IMR-90 (cell line): ENCODE results near the gene FXYD6. TPM values are rescaled to one million over a fixed set of nuclear protein-coding genes. Genes with fewer than 3 reads are reported as not detected.

Experiments
- ATAC-seq: fragments of 200-7000 bp; cut with Tn5 transposase; 2 replicates; pipeline ENCODE4 v1.9.1; 2020; ENCODE audit warnings: low read depth, mild to moderate bottlenecking, moderate library complexity
- BruUV-seq: library from RNA; stranded (reverse); fragments of 400-500 nt; replicated peaks from 2 replicates; lab custom pipeline; 2021; lab: Mats Ljungman, UMichigan
- CTCF ChIA-PET: fragments of 300-600 bp; formaldehyde crosslinking; extraction: SDS; loops from one replicate; lab custom pipeline; 2021; ENCODE audit warnings: antibody characterized with exemption; lab: Yijun Ruan, JAX
- POLR2A ChIA-PET: fragments of 300-600 bp; sonication (Branson Sonifier 250); formaldehyde crosslinking; loops from one replicate; lab custom pipeline; 2022; ENCODE audit warnings: antibody characterized with exemption; ENCODE audit not compliant: unreplicated experiment; lab: Charles Lee
- DNase-seq: peaks from one replicate; pipeline ENCODE4 v3.0.0; 2013
- H2AFZ ChIP-seq: replicated peaks from 2 replicates; pipeline ENCODE3; 2013; ENCODE audit warnings: low read length, mild to moderate bottlenecking; ENCODE audit not compliant: poor library complexity
- H2AK5ac ChIP-seq: 2 replicates; pipeline ENCODE4 v1.6.1; 2013; ENCODE audit warnings: low read depth, low read length, inconsistent platforms
- H2AK9ac ChIP-seq: replicated peaks from 2 replicates; pipeline ENCODE3; 2013; ENCODE audit warnings: mild to moderate bottlenecking, low read depth, low read length, moderate library complexity; ENCODE audit not compliant: poor library complexity
- H2BK120ac ChIP-seq: 2 replicates; pipeline ENCODE4 v1.6.1; 2013; ENCODE audit warnings: low read depth, low read length, inconsistent platforms
- H2BK15ac ChIP-seq: 3 replicates; pipeline ENCODE4 v1.6.1; 2013; ENCODE audit warnings: low read depth, low read length, inconsistent platforms
- H2BK20ac ChIP-seq: 2 replicates; pipeline ENCODE4 v1.6.1; 2013; ENCODE audit warnings: low read depth, mild to moderate bottlenecking, inconsistent platforms, low read length, moderate library complexity
- H2BK5ac ChIP-seq: 2 replicates; pipeline ENCODE4 v1.6.1; 2013; ENCODE audit warnings: mild to moderate bottlenecking, low read depth, low read length, inconsistent platforms; ENCODE audit not compliant: poor library complexity, severe bottlenecking
- H3K14ac ChIP-seq: replicated peaks from 2 replicates; pipeline ENCODE4 v1.6.1; 2013; ENCODE audit warnings: low read depth, low read length, inconsistent platforms
- H3K18ac ChIP-seq: 2 replicates; pipeline ENCODE4 v1.6.1; 2013; ENCODE audit warnings: low read depth, low read length, control low read depth
- H3K23ac ChIP-seq: 2 replicates; pipeline ENCODE4 v1.6.1; 2013; ENCODE audit warnings: low read depth, low read length, inconsistent platforms
- H3K27ac ChIP-seq: 2 replicates; pipeline ENCODE4 v1.5.1; 2013; ENCODE audit warnings: mild to moderate bottlenecking, control low read depth, low read length; ENCODE audit not compliant: insufficient read depth
- H3K27me3 ChIP-seq: 2 replicates; pipeline ENCODE4 v1.6.1; 2013; ENCODE audit warnings: low read length; ENCODE audit not compliant: control insufficient read depth, insufficient read depth
- H3K36me3 ChIP-seq: 2 replicates; pipeline ENCODE4 v1.6.1; 2013; ENCODE audit warnings: low read length, mixed read lengths; ENCODE audit not compliant: control insufficient read depth, insufficient read depth
- H3K4ac ChIP-seq: 2 replicates; pipeline ENCODE4 v1.6.1; 2013; ENCODE audit warnings: low read depth, low read length, inconsistent platforms
- H3K4me1 ChIP-seq: 2 replicates; pipeline ENCODE4 v1.6.1; 2013; ENCODE audit warnings: low read length, mixed read lengths; ENCODE audit not compliant: control insufficient read depth, insufficient read depth
- H3K4me2 ChIP-seq: 2 replicates; pipeline ENCODE4 v1.6.1; 2013; ENCODE audit warnings: low read depth, mild to moderate bottlenecking, control low read depth, low read length, moderate library complexity
- H3K4me3 ChIP-seq: 2 replicates; pipeline ENCODE4 v1.5.1; 2013; ENCODE audit warnings: low read depth, mild to moderate bottlenecking, control low read depth, low read length, moderate library complexity; ENCODE audit not compliant: insufficient read depth
- H3K56ac ChIP-seq: 2 replicates; pipeline ENCODE4 v1.6.1; 2013; ENCODE audit warnings: low read length, inconsistent platforms; ENCODE audit not compliant: insufficient read depth; ENCODE audit errors: extremely low read depth
- H3K79me1 ChIP-seq, 2 experiments: 2 replicates each; pipeline ENCODE4 v1.6.1; 2013; ENCODE audit warnings: low read length in 2 of 2, inconsistent platforms in 1 of 2, low read depth in 1 of 2
- H3K9ac ChIP-seq: 2 replicates; pipeline ENCODE4 v1.6.1; 2013; ENCODE audit warnings: low read depth, low read length, control low read depth
- H3K9me1 ChIP-seq: 2 replicates; pipeline ENCODE4 v1.6.1; 2013; ENCODE audit warnings: low read length, inconsistent platforms; ENCODE audit not compliant: insufficient read depth
- H3K9me3 ChIP-seq: 2 replicates; pipeline ENCODE4 v1.6.1; 2013; ENCODE audit warnings: low read length; ENCODE audit not compliant: control insufficient read depth, insufficient read depth
- H4K20me1 ChIP-seq: 2 replicates; pipeline ENCODE4 v1.6.1; 2013; ENCODE audit warnings: low read length, inconsistent platforms; ENCODE audit not compliant: insufficient read depth
- H4K5ac ChIP-seq: 2 replicates; pipeline ENCODE4 v1.6.1; 2013; ENCODE audit warnings: mild to moderate bottlenecking, low read depth, low read length, control low read depth
- H4K8ac ChIP-seq, 2 experiments: 2 replicates each; pipeline ENCODE4 v1.6.1; 2013; ENCODE audit warnings: low read depth in 2 of 2, low read length in 2 of 2, control low read depth in 1 of 2, inconsistent platforms in 1 of 2
- H4K91ac ChIP-seq: 2 replicates; pipeline ENCODE4 v1.6.1; 2013; ENCODE audit warnings: low read depth, low read length, inconsistent platforms; ENCODE audit not compliant: insufficient read depth
- MXI1 ChIP-seq: IDR thresholded peaks from 2 replicates; pipeline ENCODE4 v1.6.1; 2012; ENCODE audit warnings: low read depth, mild to moderate bottlenecking, low read length, moderate library complexity, borderline replicate concordance
- whole genome bisulfite sequencing, 2 experiments: methylation state at CpG; one replicate each; pipeline versions ENCODE4 v1.1.5 to v1.1.7; 2013; ENCODE audit warnings: missing lambda C conversion rate in 2 of 2; ENCODE audit not compliant: insufficient read length in 1 of 2; ENCODE audit errors: extremely low coverage in 2 of 2; 5-methylcytosine and 5-hydroxymethylcytosine counted together
- dilution Hi-C: fragments of 300-500 bp; cut with HindIII; formaldehyde crosslinking; loops from one replicate; pipeline ENCODE4 v1.14.3; 2018; ENCODE audit warnings: low sequenced_read_pairs; ENCODE audit not compliant: unreplicated experiment
- in situ Hi-C: fragments of 300-500 bp; cut with MboI; formaldehyde crosslinking; loops from 3 replicates; pipeline ENCODE4 v1.14.3; 2019; ENCODE audit warnings: low sequenced_read_pairs, inconsistent platforms, mixed read lengths
- intact Hi-C: fragments of 100-400 bp; cut with micrococcal nuclease; formaldehyde crosslinking; loops from 2 replicates; pipeline ENCODE4 v1.10.0; 2022
- polyA plus RNA-seq, 3 experiments: library from polyadenylated mRNA; depleted of rRNA; stranded (reverse); fragments of >200 nt; gene quantifications; 2 replicates each; pipeline ENCODE4 v1.2.3, GENCODE V29; 2012; ENCODE audit warnings: low replicate concordance in 1 of 3
- total RNA-seq: library from RNA; depleted of rRNA; stranded (reverse); fragments of >200 nt; gene quantifications from 2 replicates; pipeline ENCODE4 v1.2.3, GENCODE V29; 2012
- TF ChIP-seq, protein P1 (sequence below): conservative IDR thresholded peaks from 2 replicates; pipeline ENCODE4 v1.5.1; 2012; ENCODE audit warnings: mild to moderate bottlenecking, low read depth, low read length, improper control_type of control experiment

The FXYD6 gene
- total and polyA plus RNA-seq, 2 of the 4 experiments (the other 2 are of a cell fraction), result 0.32 TPM; not detected in 1

DNA sequence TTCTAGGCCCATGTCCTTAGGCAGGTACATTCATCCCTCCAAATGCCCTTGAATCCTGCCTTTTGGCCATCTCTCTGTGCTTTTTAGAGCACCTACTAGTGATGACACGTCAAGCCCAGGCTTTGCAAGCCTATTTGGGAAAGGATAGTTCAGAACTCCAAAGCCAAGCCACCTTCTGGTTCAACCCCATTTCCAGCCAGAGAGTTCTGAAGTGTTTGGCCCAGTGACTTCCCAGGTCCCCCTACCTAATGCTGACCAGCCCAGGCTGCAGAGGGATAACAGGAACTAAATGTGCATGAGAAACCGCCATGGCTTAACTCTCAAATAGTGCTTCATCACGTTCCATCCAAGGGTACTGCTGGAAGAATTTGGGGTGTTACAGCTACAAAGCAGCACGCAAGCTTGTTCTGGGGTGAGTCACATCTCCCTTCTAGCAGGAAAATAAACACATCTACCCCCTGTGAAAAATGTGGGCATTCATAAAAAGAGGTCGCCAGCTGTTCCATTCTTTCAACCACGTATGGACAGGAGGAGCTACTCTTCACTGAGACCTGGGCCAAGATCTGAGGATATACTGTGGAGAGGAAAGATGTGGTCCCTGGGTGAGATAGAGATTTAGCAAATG lies 2.0 kb upstream of the FXYD6 start:
- H4K20me1 ChIP-seq, result no peaks in the 10 kb centered on the region
- H2BK20ac ChIP-seq, result no peak overlapping the region
- H3K9me1 ChIP-seq, result no peaks in the 10 kb centered on the region
- intact Hi-C loops (no loop called here), in situ Hi-C loops (no loop called here), dilution Hi-C loops (no loop called here)
- H3K4me2 ChIP-seq, result no peak overlapping the region
- POLR2A ChIA-PET, result no interaction called here
- no peak overlapping the region for H2BK5ac ChIP-seq
- H3K14ac ChIP-seq, result no peak overlapping the region
- no peak for ATAC-seq
- no peak overlapping the region for H2AK9ac ChIP-seq
- H3K56ac ChIP-seq, result no peak overlapping the region
- no peak for TF ChIP-seq MXI1
- TF ChIP-seq, protein P1, sequence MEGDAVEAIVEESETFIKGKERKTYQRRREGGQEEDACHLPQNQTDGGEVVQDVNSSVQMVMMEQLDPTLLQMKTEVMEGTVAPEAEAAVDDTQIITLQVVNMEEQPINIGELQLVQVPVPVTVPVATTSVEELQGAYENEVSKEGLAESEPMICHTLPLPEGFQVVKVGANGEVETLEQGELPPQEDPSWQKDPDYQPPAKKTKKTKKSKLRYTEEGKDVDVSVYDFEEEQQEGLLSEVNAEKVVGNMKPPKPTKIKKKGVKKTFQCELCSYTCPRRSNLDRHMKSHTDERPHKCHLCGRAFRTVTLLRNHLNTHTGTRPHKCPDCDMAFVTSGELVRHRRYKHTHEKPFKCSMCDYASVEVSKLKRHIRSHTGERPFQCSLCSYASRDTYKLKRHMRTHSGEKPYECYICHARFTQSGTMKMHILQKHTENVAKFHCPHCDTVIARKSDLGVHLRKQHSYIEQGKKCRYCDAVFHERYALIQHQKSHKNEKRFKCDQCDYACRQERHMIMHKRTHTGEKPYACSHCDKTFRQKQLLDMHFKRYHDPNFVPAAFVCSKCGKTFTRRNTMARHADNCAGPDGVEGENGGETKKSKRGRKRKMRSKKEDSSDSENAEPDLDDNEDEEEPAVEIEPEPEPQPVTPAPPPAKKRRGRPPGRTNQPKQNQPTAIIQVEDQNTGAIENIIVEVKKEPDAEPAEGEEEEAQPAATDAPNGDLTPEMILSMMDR, result no peak
- no peak overlapping the region for H3K4me3 ChIP-seq
- no peak overlapping the region for H3K4ac ChIP-seq
- H3K36me3 ChIP-seq, result no peaks in the 10 kb centered on the region
- BruUV-seq, result no TSS peak
- H3K27me3 ChIP-seq, result peaks cover 52% of the 10 kb centered on the region
- no CpG with 5 or more reads among the region's 6 CpGs for WGBS, 2 experiments
- no peaks in the 10 kb centered on the region for H3K9me3 ChIP-seq
- no peak overlapping the region for H2BK120ac ChIP-seq
- H4K5ac ChIP-seq, result no peak overlapping the region
- no peak overlapping the region for H3K9ac ChIP-seq
- no peaks in the 10 kb centered on the region for H3K79me1 ChIP-seq
- H2AFZ ChIP-seq, result no peak overlapping the region
- H2AK5ac ChIP-seq, result no peak overlapping the region
- CTCF ChIA-PET, result no interaction called here
- no peak overlapping the region for H2BK15ac ChIP-seq
- H3K23ac ChIP-seq, result no peak overlapping the region
- H3K18ac ChIP-seq, result no peak overlapping the region
- no peak overlapping the region for H3K27ac ChIP-seq
- no peak for DNase-seq
- H3K4me1 ChIP-seq, result no peaks in the 10 kb centered on the region
- no peak overlapping the region for H4K91ac ChIP-seq
- no peak overlapping the region for H4K8ac ChIP-seq
